Neural cell (in vitro differentiated cells): ENCODE data around the gene RAB11FIP3. TPM values are rescaled to one million over a fixed set of nuclear protein-coding genes. Genes with fewer than 3 reads are reported as not detected.

Experiments
- H2AFZ ChIP-seq: fragments of 200-600, 300-800 bp; sonication (generic), shearing (Covaris generic); 2 replicates; pipeline ENCODE4 v1.6.0; 2014; ENCODE audit warnings: low read depth, mild to moderate bottlenecking, antibody characterized with exemption, low read length, moderate library complexity
- H3F3A ChIP-seq: fragments of 200-600 bp; shearing (Covaris generic); 2 replicates; pipeline ENCODE4 v1.6.1; 2016; ENCODE audit warnings: mild to moderate bottlenecking, moderate library complexity, mixed read lengths, antibody characterized with exemption, low read length; ENCODE audit not compliant: insufficient read depth, poor library complexity, severe bottlenecking
- H3K27ac ChIP-seq: fragments of 200-600, 300-800 bp; sonication (generic), shearing (Covaris generic); 2 replicates; pipeline ENCODE4 v1.5.1; 2014; ENCODE audit warnings: mild to moderate bottlenecking, low read length, moderate library complexity
- H3K27me3 ChIP-seq: fragments of 300-800, 200-600 bp; sonication (generic), shearing (Covaris generic); 2 replicates; pipeline ENCODE4 v1.6.0; 2014; ENCODE audit warnings: mild to moderate bottlenecking, low read depth, low read length, moderate library complexity; ENCODE audit not compliant: insufficient read depth
- H3K36me3 ChIP-seq: fragments of 300-800, 200-600 bp; sonication (generic), shearing (Covaris generic); 2 replicates; pipeline ENCODE4 v1.5.1; 2014; ENCODE audit warnings: mild to moderate bottlenecking, antibody characterized with exemption, low read length, moderate library complexity; ENCODE audit not compliant: insufficient read depth
- H3K4me2 ChIP-seq: fragments of 300-800, 200-600 bp; sonication (generic), shearing (Covaris generic); 2 replicates; pipeline ENCODE4 v1.6.0; 2014; ENCODE audit warnings: mild to moderate bottlenecking, low read length
- H3K4me3 ChIP-seq: fragments of 300-800, 200-600 bp; sonication (generic), shearing (Covaris generic); 2 replicates; pipeline ENCODE4 v1.5.1; 2014; ENCODE audit warnings: mild to moderate bottlenecking, low read length, moderate library complexity
- H3K79me2 ChIP-seq: fragments of 200-600 bp; shearing (Covaris generic); replicated peaks from 2 replicates; pipeline ENCODE4 v1.6.0; 2014; ENCODE audit warnings: mild to moderate bottlenecking, low read length, moderate library complexity; ENCODE audit not compliant: insufficient read depth
- H3K9ac ChIP-seq: fragments of 300-800, 200-600 bp; sonication (generic), shearing (Covaris generic); 2 replicates; pipeline ENCODE4 v1.6.1; 2016; ENCODE audit warnings: mild to moderate bottlenecking, low read length, mixed read lengths
- H3K9me2 ChIP-seq: fragments of 200-600 bp; shearing (Covaris generic); 2 replicates; pipeline ENCODE4 v1.6.1; 2016; ENCODE audit warnings: mild to moderate bottlenecking, low read length, mixed read lengths; ENCODE audit not compliant: insufficient read depth
- H3K9me3 ChIP-seq: fragments of 200-600, 300-800 bp; sonication (generic), shearing (Covaris generic); 2 replicates; pipeline ENCODE4 v1.6.1; 2016; ENCODE audit warnings: mild to moderate bottlenecking, mixed run types, low read length, moderate library complexity, mixed read lengths
- H4K20me1 ChIP-seq: fragments of 200-600 bp; shearing (Covaris generic); 2 replicates; pipeline ENCODE4 v1.6.1; 2016; ENCODE audit warnings: mild to moderate bottlenecking, mixed run types; ENCODE audit not compliant: insufficient read depth
- CTCF ChIP-seq: fragments of 450-650 bp; IDR thresholded peaks from 2 replicates; pipeline ENCODE4 v1.5.1; 2014; ENCODE audit warnings: antibody characterized with exemption, mild to moderate bottlenecking, moderate library complexity; ENCODE audit not compliant: poor library complexity, severe bottlenecking
- EP300 ChIP-seq: fragments of 450-650 bp; conservative IDR thresholded peaks from 2 replicates; pipeline ENCODE4 v1.6.1; 2014; ENCODE audit warnings: antibody characterized with exemption, mild to moderate bottlenecking, moderate library complexity; ENCODE audit not compliant: poor library complexity, severe bottlenecking
- EZH2 ChIP-seq: fragments of 200-600, 300-800 bp; shearing (Covaris generic), sonication (generic); IDR thresholded peaks from 2 replicates; pipeline ENCODE4 v1.6.1; 2014; ENCODE audit warnings: antibody characterized with exemption, low read length, borderline replicate concordance, mild to moderate bottlenecking; ENCODE audit not compliant: insufficient read depth, poor library complexity, severe bottlenecking
- MXI1 ChIP-seq: fragments of 450-650 bp; conservative IDR thresholded peaks from 2 replicates; pipeline ENCODE4 v1.6.1; 2014; ENCODE audit warnings: antibody characterized with exemption, mild to moderate bottlenecking; ENCODE audit not compliant: poor library complexity, severe bottlenecking
- POLR2AphosphoS5 ChIP-seq: IDR thresholded peaks from 2 replicates; pipeline ENCODE4 v1.6.1; 2012
- RAD21 ChIP-seq: fragments of 450-650 bp; conservative IDR thresholded peaks from 2 replicates; pipeline ENCODE4 v1.6.1; 2014; ENCODE audit warnings: antibody characterized with exemption, mild to moderate bottlenecking, moderate library complexity
- REST ChIP-seq: IDR thresholded peaks from 2 replicates; pipeline ENCODE4 v1.6.1; 2012; ENCODE audit warnings: borderline replicate concordance
- SMC3 ChIP-seq: fragments of 450-650 bp; conservative IDR thresholded peaks from 2 replicates; pipeline ENCODE4 v1.6.1; 2014; ENCODE audit warnings: antibody characterized with exemption, mild to moderate bottlenecking, moderate library complexity; ENCODE audit not compliant: poor library complexity
- TAF1 ChIP-seq: IDR thresholded peaks from 2 replicates; pipeline ENCODE4 v1.6.1; 2012; ENCODE audit warnings: low read depth
- polyA plus RNA-seq: library from polyadenylated mRNA; depleted of rRNA; stranded (reverse); fragments of >200 nt; gene quantifications from 2 replicates; pipeline ENCODE4 v1.2.3, GENCODE V29; 2014

Gene RAB11FIP3
- polyA plus RNA-seq, 1 donor from 2014 or later: 55.0 TPM

- Histone ChIP-seq H3K36me3 (peaks cover 4% of the 10 kb centered on the region), H3K27me3 (no peaks in the 10 kb centered on the region), H3K9me3 (no peaks in the 10 kb centered on the region), H3K9ac (no peak overlapping the region), H3K27ac (no peak overlapping the region), H2AFZ (no peak overlapping the region), H3F3A (no peaks in the 10 kb centered on the region), H3K4me3 (no peak overlapping the region), H3K79me2 (no peaks in the 10 kb centered on the region), H3K4me2 (no peak overlapping the region), H4K20me1 (no peaks in the 10 kb centered on the region), H3K9me2 (no peaks in the 10 kb centered on the region)
- TF ChIP-seq TAF1: no peak
- TF ChIP-seq EP300: no peak
Measured at GRCh38 chr16:523097-523741, 97.8 kb downstream of the RAB11FIP3 start.

- Histone ChIP-seq H2AFZ (no peak overlapping the region), H3K79me2 (peaks cover 12% of the 10 kb centered on the region), H3K36me3 (peaks cover 4% of the 10 kb centered on the region), H3K4me2 (no peak overlapping the region), H3K9me2 (no peaks in the 10 kb centered on the region), H4K20me1 (no peaks in the 10 kb centered on the region), H3K9ac (no peak overlapping the region), H3K4me3 (no peak overlapping the region), H3K27ac (no peak overlapping the region), H3K27me3 (no peaks in the 10 kb centered on the region), H3K9me3 (no peaks in the 10 kb centered on the region), H3F3A (no peaks in the 10 kb centered on the region)
- TF ChIP-seq POLR2AphosphoS5 (no peak), MXI1 (no peak), REST (no peak), RAD21 (no peak), SMC3 (no peak), EP300 (no peak), CTCF (no peak), TAF1 (no peak), EZH2 (no peak)
Measured at GRCh38 chr16:524274-525040, 99.0 kb downstream of the RAB11FIP3 start.
